Measurements from ENCODE around the gene TUBA4B.

- TF ChIP-seq, protein P1, sequence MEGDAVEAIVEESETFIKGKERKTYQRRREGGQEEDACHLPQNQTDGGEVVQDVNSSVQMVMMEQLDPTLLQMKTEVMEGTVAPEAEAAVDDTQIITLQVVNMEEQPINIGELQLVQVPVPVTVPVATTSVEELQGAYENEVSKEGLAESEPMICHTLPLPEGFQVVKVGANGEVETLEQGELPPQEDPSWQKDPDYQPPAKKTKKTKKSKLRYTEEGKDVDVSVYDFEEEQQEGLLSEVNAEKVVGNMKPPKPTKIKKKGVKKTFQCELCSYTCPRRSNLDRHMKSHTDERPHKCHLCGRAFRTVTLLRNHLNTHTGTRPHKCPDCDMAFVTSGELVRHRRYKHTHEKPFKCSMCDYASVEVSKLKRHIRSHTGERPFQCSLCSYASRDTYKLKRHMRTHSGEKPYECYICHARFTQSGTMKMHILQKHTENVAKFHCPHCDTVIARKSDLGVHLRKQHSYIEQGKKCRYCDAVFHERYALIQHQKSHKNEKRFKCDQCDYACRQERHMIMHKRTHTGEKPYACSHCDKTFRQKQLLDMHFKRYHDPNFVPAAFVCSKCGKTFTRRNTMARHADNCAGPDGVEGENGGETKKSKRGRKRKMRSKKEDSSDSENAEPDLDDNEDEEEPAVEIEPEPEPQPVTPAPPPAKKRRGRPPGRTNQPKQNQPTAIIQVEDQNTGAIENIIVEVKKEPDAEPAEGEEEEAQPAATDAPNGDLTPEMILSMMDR (IDR thresholded peaks at IDR 0.05), result no peak
- TF ChIP-seq POLR2A (IDR thresholded peaks at IDR 0.05), result no peak
- TF ChIP-seq POLR2AphosphoS5 (IDR thresholded peaks at IDR 0.05), result no peak
These were observed 29.3 kb downstream of the TUBA4B start for GRCh38 chr2:219282375-219282774.
